Activated T-cell treated with anti-CD3 and anti-CD28 coated beads, Interleukin-2, amount 50 U/mL, for 4 hours (primary cell): ENCODE results near the gene CDC42EP4. TPM values are rescaled to one million over a fixed set of nuclear protein-coding genes. Genes with fewer than 3 reads are reported as not detected.

Experiments used
- ATAC-seq, 2 donors: fragments of 200-7000 bp; cut with Tn5 transposase; one replicate each; pipeline ENCODE4 v1.10.0; 2021
- DNase-seq: peaks from one replicate; pipeline ENCODE4 v3.0.0-alpha.2; 2020
- H3K27me3 Mint-ChIP-seq: one replicate; pipeline ENCODE4 v1.8.0; 2021; ENCODE audit warnings: low read depth, mixed read lengths
- H3K36me3 Mint-ChIP-seq: one replicate; pipeline ENCODE4 v1.8.0; 2022; ENCODE audit warnings: mixed read lengths; ENCODE audit not compliant: insufficient read depth
- H3K4me1 Mint-ChIP-seq: one replicate; pipeline ENCODE4 v1.8.0; 2021; ENCODE audit warnings: low read depth, mixed read lengths
- H3K4me3 Mint-ChIP-seq: one replicate; pipeline ENCODE4 v1.8.0; 2021; ENCODE audit warnings: mild to moderate bottlenecking, moderate library complexity, mixed read lengths
- H3K9me3 Mint-ChIP-seq: one replicate; pipeline ENCODE4 v1.8.0; 2021; ENCODE audit warnings: mixed read lengths
- total RNA-seq, 3 donors: library from RNA; stranded (reverse); gene quantifications; one replicate each; pipeline ENCODE4 v1.2.1, GENCODE V29; 2021

CDC42EP4 gene
- total RNA-seq, 3 donors from 2014 or later, result 0.24 to 1.1 (median 0.30) TPM

- H3K27me3 Mint-ChIP-seq, result peaks cover 11% of the 10 kb centered on the region
- no peaks in the 10 kb centered on the region for H3K9me3 Mint-ChIP-seq
- H3K36me3 Mint-ChIP-seq, result no peaks in the 10 kb centered on the region
- ATAC-seq, result no peak
- no peak for DNase-seq
- H3K4me1 Mint-ChIP-seq, result peaks cover 15% of the 10 kb centered on the region
- no peak overlapping the region for H3K4me3 Mint-ChIP-seq
These were observed 5.7 kb downstream of the CDC42EP4 start for GRCh38 chr17:73305845-73306836.

GRCh38 chr17:73304971-73305812 lies 6.6 kb downstream of the CDC42EP4 start:
- no peak for ATAC-seq

GRCh38 chr17:73304438-73304837 lies 7.4 kb downstream of the CDC42EP4 start:
- Mint-ChIP-seq H3K36me3 (no peaks in the 10 kb centered on the region), H3K4me1 (peaks cover 7% of the 10 kb centered on the region), H3K27me3 (peaks cover 11% of the 10 kb centered on the region), H3K4me3 (no peak overlapping the region), H3K9me3 (no peaks in the 10 kb centered on the region)
- DNase-seq, result no peak
- no peak for ATAC-seq

More at GRCh38 chr17:73304971-73305812, 6.6 kb downstream of the CDC42EP4 start:
- no peak for DNase-seq
- Mint-ChIP-seq H3K27me3 (peaks cover 11% of the 10 kb centered on the region), H3K4me1 (peaks cover 12% of the 10 kb centered on the region), H3K4me3 (no peak overlapping the region), H3K9me3 (no peaks in the 10 kb centered on the region), H3K36me3 (no peaks in the 10 kb centered on the region)

- no peak for ATAC-seq
- Mint-ChIP-seq H3K4me1 (peaks cover 5% of the 10 kb centered on the region), H3K9me3 (no peaks in the 10 kb centered on the region), H3K36me3 (no peaks in the 10 kb centered on the region), H3K4me3 (no peak overlapping the region), H3K27me3 (peaks cover 11% of the 10 kb centered on the region)
- DNase-seq, result no peak
These were observed 9.6 kb downstream of the CDC42EP4 start for GRCh38 chr17:73302189-73302588.

- DNase-seq (no peak), ATAC-seq (no peak)
- Mint-ChIP-seq H3K9me3 (no peaks in the 10 kb centered on the region), H3K36me3 (no peaks in the 10 kb centered on the region), H3K4me1 (peaks cover 5% of the 10 kb centered on the region), H3K27me3 (peaks cover 11% of the 10 kb centered on the region), H3K4me3 (no peak overlapping the region)
These were observed 10.4 kb downstream of the CDC42EP4 start for GRCh38 chr17:73301369-73301768.

- no peaks in the 10 kb centered on the region for H3K36me3 Mint-ChIP-seq
These were observed 11.4 kb downstream of the CDC42EP4 start for GRCh38 chr17:73300392-73300791.

GRCh38 chr17:73297934-73298861 lies 13.6 kb downstream of the CDC42EP4 start:
- Mint-ChIP-seq H3K9me3 (no peaks in the 10 kb centered on the region), H3K36me3 (no peaks in the 10 kb centered on the region), H3K27me3 (no peaks in the 10 kb centered on the region), H3K4me3 (no peak overlapping the region), H3K4me1 (no peaks in the 10 kb centered on the region)
- no peak for DNase-seq
- ATAC-seq, result no peak

More at GRCh38 chr17:73300392-73300791, 11.4 kb downstream of the CDC42EP4 start:
- H3K4me1 Mint-ChIP-seq, result peaks cover 4% of the 10 kb centered on the region
- H3K9me3 Mint-ChIP-seq, result no peaks in the 10 kb centered on the region
- no peak for DNase-seq
- H3K27me3 Mint-ChIP-seq, result peaks cover 11% of the 10 kb centered on the region
- ATAC-seq, result no peak
- H3K4me3 Mint-ChIP-seq, result no peak overlapping the region

- Mint-ChIP-seq H3K27me3 (peaks cover 2% of the 10 kb centered on the region), H3K36me3 (no peaks in the 10 kb centered on the region), H3K9me3 (no peaks in the 10 kb centered on the region), H3K4me1 (peaks cover 13% of the 10 kb centered on the region), H3K4me3 (no peak overlapping the region)
- no peak for ATAC-seq
- no peak for DNase-seq
These were observed 18.3 kb downstream of the CDC42EP4 start for GRCh38 chr17:73293480-73293911.

- Mint-ChIP-seq H3K4me1 (peaks cover 13% of the 10 kb centered on the region), H3K36me3 (no peaks in the 10 kb centered on the region), H3K9me3 (no peaks in the 10 kb centered on the region), H3K4me3 (no peak overlapping the region), H3K27me3 (peaks cover 2% of the 10 kb centered on the region)
- DNase-seq (no peak), ATAC-seq (no peak)
These were observed 18.8 kb downstream of the CDC42EP4 start for GRCh38 chr17:73293031-73293430.

- DNase-seq, result no peak
These were observed 19.7 kb downstream of the CDC42EP4 start for GRCh38 chr17:73292031-73292531.

GRCh38 chr17:73291260-73291801 lies 20.5 kb downstream of the CDC42EP4 start:
- Mint-ChIP-seq H3K27me3 (peaks cover 2% of the 10 kb centered on the region), H3K9me3 (no peaks in the 10 kb centered on the region), H3K4me1 (peaks cover 13% of the 10 kb centered on the region), H3K36me3 (no peaks in the 10 kb centered on the region), H3K4me3 (no peak overlapping the region)
- no peak for DNase-seq
- peak in 1 of 2 donors; percentile 18 for ATAC-seq

More at GRCh38 chr17:73292031-73292531, 19.7 kb downstream of the CDC42EP4 start:
- Mint-ChIP-seq H3K9me3 (no peaks in the 10 kb centered on the region), H3K4me1 (peaks cover 13% of the 10 kb centered on the region), H3K36me3 (no peaks in the 10 kb centered on the region), H3K27me3 (peaks cover 2% of the 10 kb centered on the region), H3K4me3 (no peak overlapping the region)
- ATAC-seq, result no peak

GRCh38 chr17:73290399-73291259 lies 21.2 kb downstream of the CDC42EP4 start:
- no peaks in the 10 kb centered on the region for H3K9me3 Mint-ChIP-seq
- ATAC-seq (no peak), DNase-seq (no peak)
- peaks cover 2% of the 10 kb centered on the region for H3K27me3 Mint-ChIP-seq
- H3K4me3 Mint-ChIP-seq, result no peak overlapping the region
- peaks cover 13% of the 10 kb centered on the region for H3K4me1 Mint-ChIP-seq
- no peaks in the 10 kb centered on the region for H3K36me3 Mint-ChIP-seq
